PFSK-1 (cell line): ENCODE measurements around the gene GAP43.

ENCODE experiments used
- POLR2AphosphoS5 ChIP-seq: IDR thresholded peaks from 2 replicates; pipeline ENCODE4 v1.6.1; 2012; ENCODE audit warnings: low read depth, mild to moderate bottlenecking, control low read depth, low read length, moderate library complexity
- TF ChIP-seq, protein P1 (sequence below), 2 experiments: IDR thresholded peaks; 2 replicates each; pipeline versions ENCODE4 v1.6.1 to v1.8.0; 2011 to 2012; ENCODE audit warnings: low read depth in 2 of 2, low read length in 2 of 2, control low read depth in 1 of 2, inconsistent platforms in 1 of 2, mild to moderate bottlenecking in 1 of 2, moderate library complexity in 1 of 2; ENCODE audit not compliant: insufficient read depth in 1 of 2

DNA sequence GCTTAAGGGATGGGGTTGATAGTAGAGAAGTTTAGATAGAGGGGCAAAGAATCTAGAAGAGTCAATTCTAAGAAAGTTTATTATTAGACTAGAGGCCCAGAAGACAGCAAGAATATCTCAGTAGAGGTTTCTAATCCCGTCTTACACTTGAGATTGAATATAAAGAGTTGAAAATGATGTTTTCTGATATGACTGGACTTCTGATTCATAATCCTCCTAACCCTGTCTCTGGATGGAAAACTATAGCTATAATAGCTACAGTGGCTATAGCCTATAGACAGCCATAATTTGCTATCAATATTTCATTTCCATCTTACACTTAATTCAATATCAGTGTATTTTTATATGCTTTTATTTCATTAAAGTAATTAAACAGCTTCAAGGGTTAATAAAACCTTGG lies 60.0 kb downstream of the GAP43 start:
- TF ChIP-seq, protein P1, sequence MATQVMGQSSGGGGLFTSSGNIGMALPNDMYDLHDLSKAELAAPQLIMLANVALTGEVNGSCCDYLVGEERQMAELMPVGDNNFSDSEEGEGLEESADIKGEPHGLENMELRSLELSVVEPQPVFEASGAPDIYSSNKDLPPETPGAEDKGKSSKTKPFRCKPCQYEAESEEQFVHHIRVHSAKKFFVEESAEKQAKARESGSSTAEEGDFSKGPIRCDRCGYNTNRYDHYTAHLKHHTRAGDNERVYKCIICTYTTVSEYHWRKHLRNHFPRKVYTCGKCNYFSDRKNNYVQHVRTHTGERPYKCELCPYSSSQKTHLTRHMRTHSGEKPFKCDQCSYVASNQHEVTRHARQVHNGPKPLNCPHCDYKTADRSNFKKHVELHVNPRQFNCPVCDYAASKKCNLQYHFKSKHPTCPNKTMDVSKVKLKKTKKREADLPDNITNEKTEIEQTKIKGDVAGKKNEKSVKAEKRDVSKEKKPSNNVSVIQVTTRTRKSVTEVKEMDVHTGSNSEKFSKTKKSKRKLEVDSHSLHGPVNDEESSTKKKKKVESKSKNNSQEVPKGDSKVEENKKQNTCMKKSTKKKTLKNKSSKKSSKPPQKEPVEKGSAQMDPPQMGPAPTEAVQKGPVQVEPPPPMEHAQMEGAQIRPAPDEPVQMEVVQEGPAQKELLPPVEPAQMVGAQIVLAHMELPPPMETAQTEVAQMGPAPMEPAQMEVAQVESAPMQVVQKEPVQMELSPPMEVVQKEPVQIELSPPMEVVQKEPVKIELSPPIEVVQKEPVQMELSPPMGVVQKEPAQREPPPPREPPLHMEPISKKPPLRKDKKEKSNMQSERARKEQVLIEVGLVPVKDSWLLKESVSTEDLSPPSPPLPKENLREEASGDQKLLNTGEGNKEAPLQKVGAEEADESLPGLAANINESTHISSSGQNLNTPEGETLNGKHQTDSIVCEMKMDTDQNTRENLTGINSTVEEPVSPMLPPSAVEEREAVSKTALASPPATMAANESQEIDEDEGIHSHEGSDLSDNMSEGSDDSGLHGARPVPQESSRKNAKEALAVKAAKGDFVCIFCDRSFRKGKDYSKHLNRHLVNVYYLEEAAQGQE (IDR thresholded peaks at IDR 0.05; ENCODE audit: insufficient read depth in 1 of 2, low read depth in 2 of 2, low read length in 2 of 2): no peak
- TF ChIP-seq POLR2AphosphoS5: no peak
